Stimulated activated CD4-positive, alpha-beta T cell treated with anti-CD3 and anti-CD28 coated beads, Interleukin-12 subunit alpha, Interleukin-12 subunit beta, amount 100 ng/mL, for 24 hours (primary cell): ENCODE data around the gene ARHGEF25.
"Not testable (repeated sequence)": the region's sequence is repeated elsewhere in the genome, so short reads cannot be mapped to it uniquely, and the experiment has no call there.

Experiments
- DNase-seq, 2 experiments: peaks; one replicate each; pipeline ENCODE4 v3.0.0-alpha.2; 2020; ENCODE audit warnings: low read depth in 2 of 2

The ARHGEF25 gene

GRCh38 chr12:57585156-57585555 lies 26.1 kb upstream of the ARHGEF25 start:
- no peak for DNase-seq

- DNase-seq = no peak
Observed at GRCh38 chr12:57586128-57586527, 25.1 kb upstream of the ARHGEF25 start.

GRCh38 chr12:57586832-57587429 lies 24.3 kb upstream of the ARHGEF25 start:
- DNase-seq = no peak

- DNase-seq = not testable (repeated sequence)
Observed at GRCh38 chr12:57588951-57589610, 22.2 kb upstream of the ARHGEF25 start.

- no peak for DNase-seq
Observed at GRCh38 chr12:57590479-57590863, 20.8 kb upstream of the ARHGEF25 start.

GRCh38 chr12:57590864-57591781 lies 20.1 kb upstream of the ARHGEF25 start, which contains the start of gene PIP4K2C:
Gene PIP4K2C, plus strand, starts transcription at chr12:57591192. Its CDS starts 98 bp downstream, at chr12:57591290.
- DNase-seq = peak; percentile 53 to 68

- no peak for DNase-seq
Observed at GRCh38 chr12:57591782-57592325, 19.4 kb upstream of the ARHGEF25 start.

GRCh38 chr12:57592551-57593165 lies 18.6 kb upstream of the ARHGEF25 start:
- no peak for DNase-seq

GRCh38 chr12:57593187-57593586 lies 18.0 kb upstream of the ARHGEF25 start:
- no peak for DNase-seq

GRCh38 chr12:57600395-57600794 lies 10.8 kb upstream of the ARHGEF25 start:
- DNase-seq = no peak

GRCh38 chr12:57602544-57602943 lies 8.7 kb upstream of the ARHGEF25 start:
- DNase-seq = no peak

- DNase-seq = no peak
Observed at GRCh38 chr12:57603324-57603723, 7.9 kb upstream of the ARHGEF25 start.

- no peak for DNase-seq
Observed at GRCh38 chr12:57603815-57604453, 7.3 kb upstream of the ARHGEF25 start.

- DNase-seq = peak in 1 of 2 experiments; percentile 24
Observed at GRCh38 chr12:57604454-57604991, 6.7 kb upstream of the ARHGEF25 start, which contains the start of gene DTX3. Gene DTX3, plus strand, starts transcription at chr12:57604824. Its CDS starts 1,694 bp downstream, at chr12:57606518.

GRCh38 chr12:57604992-57605810 lies 6.0 kb upstream of the ARHGEF25 start:
- no peak for DNase-seq

GRCh38 chr12:57605811-57606311 lies 5.4 kb upstream of the ARHGEF25 start:
- DNase-seq = no peak

- DNase-seq = no peak
Observed at GRCh38 chr12:57606399-57606798, 4.8 kb upstream of the ARHGEF25 start.

GRCh38 chr12:57606821-57607220 lies 4.4 kb upstream of the ARHGEF25 start:
- DNase-seq = no peak

- DNase-seq = no peak
Observed at GRCh38 chr12:57607958-57608663, 3.1 kb upstream of the ARHGEF25 start.
